Stimulated activated naive CD8-positive, alpha-beta T cell treated with anti-CD3 and anti-CD28 coated beads, Interleukin-15, amount 100 ng/mL, for 72 hours (primary cell): Measurements from ENCODE around the gene SFRP5.
A peak's percentile ranks its signal among the peaks of the same experiment; 100 is the strongest.

Experiments
- ATAC-seq: fragments of 150-1000 bp; cut with Tn5 transposase; 2 replicates; pipeline ENCODE4 v1.10.0; 2021; ENCODE audit warnings: mild to moderate bottlenecking, moderate library complexity
- DNase-seq, 2 donors: peaks; one replicate each; pipeline ENCODE4 v3.0.0; 2021 to 2022
- H3K27ac Mint-ChIP-seq, 2 donors: one replicate each; pipeline ENCODE4 v1.8.0; 2022; ENCODE audit warnings: mild to moderate bottlenecking in 2 of 2, mixed read lengths in 2 of 2, moderate library complexity in 2 of 2
- H3K27me3 Mint-ChIP-seq: one replicate; pipeline ENCODE4 v1.8.0; 2022; ENCODE audit warnings: mixed read lengths
- H3K4me1 Mint-ChIP-seq: one replicate; pipeline ENCODE4 v1.8.0; 2022; ENCODE audit warnings: mild to moderate bottlenecking, mixed read lengths
- H3K4me3 Mint-ChIP-seq, 2 donors: one replicate each; pipeline ENCODE4 v1.8.0; 2022; ENCODE audit warnings: mild to moderate bottlenecking in 2 of 2, mixed read lengths in 2 of 2, moderate library complexity in 1 of 2
- H3K9me3 Mint-ChIP-seq, 2 donors: one replicate each; pipeline ENCODE4 v1.8.0; 2022; ENCODE audit warnings: mixed read lengths in 2 of 2

The SFRP5 gene

GRCh38 chr10:97795886-97796285 lies 24.1 kb upstream of the SFRP5 start:
- H3K9me3 Mint-ChIP-seq, result peaks cover 18 to 20% of the 10 kb centered on the region in 2 donors
- ATAC-seq, result no peak
- DNase-seq, result no peak
- H3K27me3 Mint-ChIP-seq, result no peaks in the 10 kb centered on the region
- peak overlapping the region in 1 of 2 donors; percentile 81 for H3K27ac Mint-ChIP-seq
- H3K4me3 Mint-ChIP-seq, result no peak overlapping the region
- peaks cover 32% of the 10 kb centered on the region for H3K4me1 Mint-ChIP-seq

- Mint-ChIP-seq H3K9me3 (peaks cover 0 to 7% of the 10 kb centered on the region in 2 donors), H3K4me1 (peaks cover 30% of the 10 kb centered on the region), H3K27ac (peak overlapping the region; percentile 47 to 56), H3K27me3 (no peaks in the 10 kb centered on the region), H3K4me3 (no peak overlapping the region)
- ATAC-seq (peak; percentile 59), DNase-seq (peak; percentile 65 to 66)
Observed at GRCh38 chr10:97791824-97792721, 20.3 kb upstream of the SFRP5 start.

GRCh38 chr10:97789770-97790397 lies 18.1 kb upstream of the SFRP5 start:
- H3K27ac Mint-ChIP-seq, result peak overlapping the region in 1 of 2 donors; percentile 3
- ATAC-seq, result no peak

GRCh38 chr10:97788552-97789442 lies 17.0 kb upstream of the SFRP5 start:
- Mint-ChIP-seq H3K4me1 (peaks cover 13% of the 10 kb centered on the region), H3K9me3 (no peaks in the 10 kb centered on the region), H3K27me3 (no peaks in the 10 kb centered on the region), H3K4me3 (no peak overlapping the region), H3K27ac (peak overlapping the region in 1 of 2 donors; percentile 12)
- ATAC-seq, result no peak
- DNase-seq, result no peak

More at GRCh38 chr10:97789770-97790397, 18.1 kb upstream of the SFRP5 start:
- Mint-ChIP-seq H3K4me3 (no peak overlapping the region), H3K9me3 (no peaks in the 10 kb centered on the region), H3K4me1 (peaks cover 17% of the 10 kb centered on the region), H3K27me3 (no peaks in the 10 kb centered on the region)
- DNase-seq, result no peak

GRCh38 chr10:97785731-97786130 lies 13.9 kb upstream of the SFRP5 start:
- DNase-seq (no peak), ATAC-seq (no peak)
- Mint-ChIP-seq H3K27ac (no peak overlapping the region), H3K9me3 (no peaks in the 10 kb centered on the region), H3K27me3 (no peaks in the 10 kb centered on the region), H3K4me1 (peaks cover 23% of the 10 kb centered on the region), H3K4me3 (no peak overlapping the region)

GRCh38 chr10:97785231-97785630 lies 13.4 kb upstream of the SFRP5 start:
- Mint-ChIP-seq H3K9me3 (no peaks in the 10 kb centered on the region), H3K4me1 (peaks cover 28% of the 10 kb centered on the region), H3K27ac (no peak overlapping the region), H3K4me3 (no peak overlapping the region), H3K27me3 (no peaks in the 10 kb centered on the region)
- no peak for ATAC-seq
- no peak for DNase-seq

GRCh38 chr10:97784200-97784810 lies 12.5 kb upstream of the SFRP5 start:
- ATAC-seq, result no peak
- DNase-seq, result no peak
- no peaks in the 10 kb centered on the region for H3K27me3 Mint-ChIP-seq
- no peaks in the 10 kb centered on the region for H3K9me3 Mint-ChIP-seq
- H3K4me1 Mint-ChIP-seq, result peaks cover 32% of the 10 kb centered on the region
- no peak overlapping the region for H3K27ac Mint-ChIP-seq
- no peak overlapping the region for H3K4me3 Mint-ChIP-seq

GRCh38 chr10:97782455-97783228 lies 10.8 kb upstream of the SFRP5 start:
- no peak for DNase-seq
- ATAC-seq, result no peak
- Mint-ChIP-seq H3K27me3 (no peaks in the 10 kb centered on the region), H3K4me1 (peaks cover 32% of the 10 kb centered on the region), H3K9me3 (no peaks in the 10 kb centered on the region), H3K27ac (peak overlapping the region; percentile 69 to 78), H3K4me3 (no peak overlapping the region)

GRCh38 chr10:97781618-97782331 lies 10.0 kb upstream of the SFRP5 start:
- Mint-ChIP-seq H3K9me3 (no peaks in the 10 kb centered on the region), H3K4me3 (peak overlapping the region; percentile 53 to 62), H3K27ac (peak overlapping the region; percentile 93 to 97), H3K4me1 (peaks cover 32% of the 10 kb centered on the region), H3K27me3 (no peaks in the 10 kb centered on the region)
- DNase-seq (peak in 1 of 2 donors; percentile 34), ATAC-seq (peak; percentile 80)

GRCh38 chr10:97780841-97781617 lies 9.2 kb upstream of the SFRP5 start:
- Mint-ChIP-seq H3K27ac (peak overlapping the region; percentile 93 to 97), H3K27me3 (no peaks in the 10 kb centered on the region), H3K9me3 (no peaks in the 10 kb centered on the region), H3K4me3 (peak overlapping the region; percentile 53 to 62), H3K4me1 (peaks cover 32% of the 10 kb centered on the region)
- peak in 1 of 2 donors; percentile 34 for DNase-seq
- ATAC-seq, result no peak

GRCh38 chr10:97779975-97780374 lies 8.2 kb upstream of the SFRP5 start:
- Mint-ChIP-seq H3K9me3 (no peaks in the 10 kb centered on the region), H3K27me3 (no peaks in the 10 kb centered on the region), H3K4me3 (no peak overlapping the region), H3K27ac (peak overlapping the region in 1 of 2 donors; percentile 85), H3K4me1 (peaks cover 32% of the 10 kb centered on the region)
- DNase-seq (no peak), ATAC-seq (no peak)

- DNase-seq, result no peak
- Mint-ChIP-seq H3K27me3 (no peaks in the 10 kb centered on the region), H3K27ac (no peak overlapping the region), H3K4me1 (peaks cover 32% of the 10 kb centered on the region), H3K4me3 (no peak overlapping the region), H3K9me3 (no peaks in the 10 kb centered on the region)
- no peak for ATAC-seq
Observed at GRCh38 chr10:97779492-97779891, 7.7 kb upstream of the SFRP5 start.
